ENCODE measurements around the gene KANK3. TPM values are rescaled to one million over a fixed set of nuclear protein-coding genes. Genes with fewer than 3 reads are reported as not detected.

Gene KANK3
- total RNA-seq, 4 donors from 2014 or later = 3.2 to 10.5 (median 4.1) TPM

- Histone ChIP-seq H3K36me3 (no peaks in the 10 kb centered on the region), H3K27me3 (no peaks in the 10 kb centered on the region), H3K27ac (peak overlapping the region; percentile 28 to 42 (median 30)), H3K4me3 (no peak overlapping the region), H3K9me3 (no peaks in the 10 kb centered on the region), H3K4me1 (peaks cover 0 to 13% (median 4%) of the 10 kb centered on the region in 4 donors)
- peak; percentile 56 for DNase-seq
- in situ Hi-C loops (cut with MboI; ENCODE audit: low pct_ligation_motif_present in 1 of 4, low pct_unique_long_range_greater_than_20kb in 1 of 4, low sequenced_read_pairs in 3 of 4) (no loop called here), intact Hi-C loops (cut with DNase I; ENCODE audit: low total_unique reads) (no loop called here)
- WGBS, 2 donors (ENCODE audit: low coverage in 1 of 2) = 39 to 74% methylated on average over 4 to 26 of the region's 26 CpGs
- TF ChIP-seq, protein P1, sequence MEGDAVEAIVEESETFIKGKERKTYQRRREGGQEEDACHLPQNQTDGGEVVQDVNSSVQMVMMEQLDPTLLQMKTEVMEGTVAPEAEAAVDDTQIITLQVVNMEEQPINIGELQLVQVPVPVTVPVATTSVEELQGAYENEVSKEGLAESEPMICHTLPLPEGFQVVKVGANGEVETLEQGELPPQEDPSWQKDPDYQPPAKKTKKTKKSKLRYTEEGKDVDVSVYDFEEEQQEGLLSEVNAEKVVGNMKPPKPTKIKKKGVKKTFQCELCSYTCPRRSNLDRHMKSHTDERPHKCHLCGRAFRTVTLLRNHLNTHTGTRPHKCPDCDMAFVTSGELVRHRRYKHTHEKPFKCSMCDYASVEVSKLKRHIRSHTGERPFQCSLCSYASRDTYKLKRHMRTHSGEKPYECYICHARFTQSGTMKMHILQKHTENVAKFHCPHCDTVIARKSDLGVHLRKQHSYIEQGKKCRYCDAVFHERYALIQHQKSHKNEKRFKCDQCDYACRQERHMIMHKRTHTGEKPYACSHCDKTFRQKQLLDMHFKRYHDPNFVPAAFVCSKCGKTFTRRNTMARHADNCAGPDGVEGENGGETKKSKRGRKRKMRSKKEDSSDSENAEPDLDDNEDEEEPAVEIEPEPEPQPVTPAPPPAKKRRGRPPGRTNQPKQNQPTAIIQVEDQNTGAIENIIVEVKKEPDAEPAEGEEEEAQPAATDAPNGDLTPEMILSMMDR (IDR thresholded peaks at IDR 0.05) = no peak
- TF ChIP-seq POLR2AphosphoS5 (IDR thresholded peaks at IDR 0.05) (peak in 1 of 3 donors; percentile 37), POLR2A (IDR thresholded peaks at IDR 0.05) (no peak), EP300 (IDR thresholded peaks at IDR 0.05; ENCODE audit: low read depth) (no peak)
These were observed 31.1 kb upstream of the KANK3 start for GRCh38 chr19:8373867-8374813.

GRCh38 chr19:8371011-8371804 lies 28.1 kb upstream of the KANK3 start:
- peaks cover 17 to 31% (median 29%) of the 10 kb centered on the region in 4 donors for H3K4me1 ChIP-seq
- no peaks in the 10 kb centered on the region for H3K27me3 ChIP-seq
- TF ChIP-seq POLR2AphosphoS5 (IDR thresholded peaks at IDR 0.05) = no peak
- no peak for TF ChIP-seq EP300 (IDR thresholded peaks at IDR 0.05; ENCODE audit: low read depth)
- TF ChIP-seq, protein P1 (IDR thresholded peaks at IDR 0.05) = no peak
- TF ChIP-seq POLR2A (IDR thresholded peaks at IDR 0.05) = no peak
- no peak for DNase-seq
- H3K9me3 ChIP-seq = no peaks in the 10 kb centered on the region
- peak overlapping the region in 1 of 4 donors; percentile 21 for H3K27ac ChIP-seq
- intact Hi-C loops (cut with DNase I; ENCODE audit: low total_unique reads) (no loop called here), in situ Hi-C loops (cut with MboI; ENCODE audit: low pct_ligation_motif_present in 1 of 4, low pct_unique_long_range_greater_than_20kb in 1 of 4, low sequenced_read_pairs in 3 of 4) (no loop called here)
- H3K4me3 ChIP-seq = no peak overlapping the region
- 76 to 78% methylated on average over 3 to 28 of the region's 28 CpGs for whole genome bisulfite sequencing, 2 donors (ENCODE audit: low coverage in 1 of 2)
- H3K36me3 ChIP-seq = no peaks in the 10 kb centered on the region

DNA sequence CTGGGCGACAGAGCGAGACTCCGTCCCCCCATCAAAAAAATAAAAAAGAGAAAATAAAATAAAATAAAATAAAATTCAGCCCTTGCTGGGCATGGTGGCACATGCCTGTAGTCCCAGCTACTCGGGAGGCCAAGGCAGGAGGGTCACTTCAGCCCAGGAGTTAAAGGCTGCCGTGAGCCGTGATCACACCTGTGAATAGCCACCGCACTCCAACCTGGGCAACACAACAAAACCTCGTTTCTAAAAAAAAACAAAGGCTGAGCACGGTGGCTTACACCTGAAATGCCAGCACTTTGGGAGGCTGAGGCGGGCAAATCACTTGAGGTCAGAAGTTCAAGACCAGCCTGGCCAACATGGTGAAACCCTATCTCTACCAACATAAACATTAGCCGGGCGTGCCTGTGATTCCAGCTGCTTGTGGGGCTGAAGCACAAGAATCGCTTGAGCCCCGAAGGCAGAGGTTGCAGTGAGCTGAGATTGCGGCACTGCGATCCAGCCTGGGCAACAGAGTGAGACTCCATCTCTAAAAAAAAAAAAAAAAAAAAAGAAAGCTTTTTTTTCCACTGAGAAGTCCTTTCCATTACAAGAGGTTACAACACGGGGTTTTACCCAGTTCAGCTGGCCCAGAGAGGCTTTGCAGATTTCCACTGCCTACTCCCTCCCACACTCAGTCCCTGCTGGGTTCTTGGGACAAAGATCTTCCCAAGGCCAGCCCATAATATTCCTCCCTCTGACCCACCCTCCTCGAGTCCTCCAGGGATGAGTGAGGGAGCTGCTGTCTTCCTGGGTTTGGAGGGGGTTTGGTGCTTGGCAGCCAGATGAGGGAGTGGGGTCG lies 27.3 kb upstream of the KANK3 start:
- intact Hi-C loops (cut with DNase I; ENCODE audit: low total_unique reads) (no loop called here), in situ Hi-C loops (cut with MboI; ENCODE audit: low pct_ligation_motif_present in 1 of 4, low pct_unique_long_range_greater_than_20kb in 1 of 4, low sequenced_read_pairs in 3 of 4) (no loop called here)
- H3K27ac ChIP-seq = peak overlapping the region in 1 of 4 donors; percentile 21
- H3K27me3 ChIP-seq = peaks cover 2% of the 10 kb centered on the region
- H3K4me1 ChIP-seq = peaks cover 17 to 33% (median 31%) of the 10 kb centered on the region in 4 donors
- WGBS, 2 donors (ENCODE audit: low coverage in 1 of 2) = 73 to 74% methylated on average over 9 to 18 of the region's 19 CpGs
- no peak for DNase-seq
- H3K9me3 ChIP-seq = no peaks in the 10 kb centered on the region
- no peaks in the 10 kb centered on the region for H3K36me3 ChIP-seq
- TF ChIP-seq POLR2A (IDR thresholded peaks at IDR 0.05) = no peak
- TF ChIP-seq EP300 (IDR thresholded peaks at IDR 0.05; ENCODE audit: low read depth) = no peak
- TF ChIP-seq, protein P1 (IDR thresholded peaks at IDR 0.05) = no peak
- TF ChIP-seq POLR2AphosphoS5 (IDR thresholded peaks at IDR 0.05) = no peak
- no peak overlapping the region for H3K4me3 ChIP-seq

Data from transverse colon (tissue), 4 donors.